ENCODE results near the gene MRPS18A.

MRPS18A gene

GRCh38 chr6:43728586-43728985 lies 41.0 kb upstream of the MRPS18A start:
- TF ChIP-seq PAX5 (IDR thresholded peaks at IDR 0.05; ENCODE audit: insufficient read depth, low read length, severe bottlenecking), result no peak
- no peak for TF ChIP-seq TAF1 (IDR thresholded peaks at IDR 0.05; ENCODE audit: low read depth, low read length)
- no peak for TF ChIP-seq POLR2A (IDR thresholded peaks at IDR 0.05; ENCODE audit: low read depth, low read length)
- TF ChIP-seq SPI1 (IDR thresholded peaks at IDR 0.05; ENCODE audit: low read depth, low read length), result no peak
- no peak for TF ChIP-seq POLR2AphosphoS5 (IDR thresholded peaks at IDR 0.05; ENCODE audit: low read depth, low read length)
- no peak for TF ChIP-seq POU2F2 (IDR thresholded peaks at IDR 0.05; ENCODE audit: low read depth, low read length)
- FAIRE-seq, result no peak
- no peak for DNase-seq (ENCODE audit: insufficient read length, low spot score)

- TF ChIP-seq POLR2AphosphoS5 (IDR thresholded peaks at IDR 0.05; ENCODE audit: low read depth, low read length), result no peak
- no peak for TF ChIP-seq POLR2A (IDR thresholded peaks at IDR 0.05; ENCODE audit: low read depth, low read length)
- no peak for TF ChIP-seq PAX5 (IDR thresholded peaks at IDR 0.05; ENCODE audit: insufficient read depth, low read length, severe bottlenecking)
- no peak for TF ChIP-seq SPI1 (IDR thresholded peaks at IDR 0.05; ENCODE audit: low read depth, low read length)
- no peak for TF ChIP-seq POU2F2 (IDR thresholded peaks at IDR 0.05; ENCODE audit: low read depth, low read length)
- no peak for TF ChIP-seq TAF1 (IDR thresholded peaks at IDR 0.05; ENCODE audit: low read depth, low read length)
- DNase-seq (ENCODE audit: insufficient read length, low spot score) (no peak), FAIRE-seq (no peak)
These were observed 40.0 kb upstream of the MRPS18A start for GRCh38 chr6:43727634-43728033.

- no peak for DNase-seq (ENCODE audit: insufficient read length, low spot score)
- FAIRE-seq, result peak; percentile 35
- TF ChIP-seq PAX5 (IDR thresholded peaks at IDR 0.05; ENCODE audit: insufficient read depth, low read length, severe bottlenecking) (no peak), POU2F2 (IDR thresholded peaks at IDR 0.05; ENCODE audit: low read depth, low read length) (no peak), POLR2A (IDR thresholded peaks at IDR 0.05; ENCODE audit: low read depth, low read length) (no peak), TAF1 (IDR thresholded peaks at IDR 0.05; ENCODE audit: low read depth, low read length) (no peak), SPI1 (IDR thresholded peaks at IDR 0.05; ENCODE audit: low read depth, low read length) (no peak), POLR2AphosphoS5 (IDR thresholded peaks at IDR 0.05; ENCODE audit: low read depth, low read length) (no peak)
These were observed 38.3 kb upstream of the MRPS18A start for GRCh38 chr6:43725643-43726580.

GRCh38 chr6:43724914-43725642 lies 37.5 kb upstream of the MRPS18A start:
- no peak for TF ChIP-seq POLR2A (IDR thresholded peaks at IDR 0.05; ENCODE audit: low read depth, low read length)
- TF ChIP-seq PAX5 (IDR thresholded peaks at IDR 0.05; ENCODE audit: insufficient read depth, low read length, severe bottlenecking), result no peak
- no peak for TF ChIP-seq SPI1 (IDR thresholded peaks at IDR 0.05; ENCODE audit: low read depth, low read length)
- TF ChIP-seq POLR2AphosphoS5 (IDR thresholded peaks at IDR 0.05; ENCODE audit: low read depth, low read length), result 0 out of 2 replicates have a peak, but pooled peaks have one; percentile 33
- TF ChIP-seq POU2F2 (IDR thresholded peaks at IDR 0.05; ENCODE audit: low read depth, low read length), result peak; percentile 82
- DNase-seq (ENCODE audit: insufficient read length, low spot score) (peak; percentile 58), FAIRE-seq (peak; percentile 99)

- FAIRE-seq (peak; percentile 38), DNase-seq (ENCODE audit: insufficient read length, low spot score) (no peak)
- TF ChIP-seq SPI1 (IDR thresholded peaks at IDR 0.05; ENCODE audit: low read depth, low read length) (no peak), TAF1 (IDR thresholded peaks at IDR 0.05; ENCODE audit: low read depth, low read length) (no peak), POU2F2 (IDR thresholded peaks at IDR 0.05; ENCODE audit: low read depth, low read length) (no peak), POLR2A (IDR thresholded peaks at IDR 0.05; ENCODE audit: low read depth, low read length) (no peak), POLR2AphosphoS5 (IDR thresholded peaks at IDR 0.05; ENCODE audit: low read depth, low read length) (no peak), PAX5 (IDR thresholded peaks at IDR 0.05; ENCODE audit: insufficient read depth, low read length, severe bottlenecking) (no peak)
These were observed 36.8 kb upstream of the MRPS18A start for GRCh38 chr6:43724354-43724753.

GRCh38 chr6:43723737-43724295 lies 36.2 kb upstream of the MRPS18A start:
- DNase-seq (ENCODE audit: insufficient read length, low spot score), result peak; percentile 58
- TF ChIP-seq SPI1 (IDR thresholded peaks at IDR 0.05; ENCODE audit: low read depth, low read length) (0 out of 2 replicates have a peak, but pooled peaks have one; percentile 12), POLR2AphosphoS5 (IDR thresholded peaks at IDR 0.05; ENCODE audit: low read depth, low read length) (no peak), POLR2A (IDR thresholded peaks at IDR 0.05; ENCODE audit: low read depth, low read length) (no peak), PAX5 (IDR thresholded peaks at IDR 0.05; ENCODE audit: insufficient read depth, low read length, severe bottlenecking) (no peak)
- FAIRE-seq, result peak; percentile 87

GRCh38 chr6:43722920-43723545 lies 35.4 kb upstream of the MRPS18A start:
- TF ChIP-seq PAX5 (IDR thresholded peaks at IDR 0.05; ENCODE audit: insufficient read depth, low read length, severe bottlenecking) (no peak), POLR2A (IDR thresholded peaks at IDR 0.05; ENCODE audit: low read depth, low read length) (no peak), POLR2AphosphoS5 (IDR thresholded peaks at IDR 0.05; ENCODE audit: low read depth, low read length) (no peak), TAF1 (IDR thresholded peaks at IDR 0.05; ENCODE audit: low read depth, low read length) (no peak), POU2F2 (IDR thresholded peaks at IDR 0.05; ENCODE audit: low read depth, low read length) (no peak), SPI1 (IDR thresholded peaks at IDR 0.05; ENCODE audit: low read depth, low read length) (no peak)
- DNase-seq (ENCODE audit: insufficient read length, low spot score), result no peak
- FAIRE-seq, result no peak

- no peak for FAIRE-seq
- TF ChIP-seq PAX5 (IDR thresholded peaks at IDR 0.05; ENCODE audit: insufficient read depth, low read length, severe bottlenecking) (no peak), SPI1 (IDR thresholded peaks at IDR 0.05; ENCODE audit: low read depth, low read length) (no peak), POLR2AphosphoS5 (IDR thresholded peaks at IDR 0.05; ENCODE audit: low read depth, low read length) (no peak), POLR2A (IDR thresholded peaks at IDR 0.05; ENCODE audit: low read depth, low read length) (no peak), POU2F2 (IDR thresholded peaks at IDR 0.05; ENCODE audit: low read depth, low read length) (no peak), TAF1 (IDR thresholded peaks at IDR 0.05; ENCODE audit: low read depth, low read length) (no peak)
- no peak for DNase-seq (ENCODE audit: insufficient read length, low spot score)
These were observed 33.4 kb upstream of the MRPS18A start for GRCh38 chr6:43720999-43721398.

Measured in GM12891 (cell line).